Measurements from ENCODE around the gene WAPL. TPM values are rescaled to one million over a fixed set of nuclear protein-coding genes. Genes with fewer than 3 reads are reported as not detected.
A peak's percentile ranks its signal among the peaks of the same experiment; 100 is the strongest.

The WAPL gene
- total RNA-seq, 1 experiment from 2014 or later = 32.1 TPM

DNA sequence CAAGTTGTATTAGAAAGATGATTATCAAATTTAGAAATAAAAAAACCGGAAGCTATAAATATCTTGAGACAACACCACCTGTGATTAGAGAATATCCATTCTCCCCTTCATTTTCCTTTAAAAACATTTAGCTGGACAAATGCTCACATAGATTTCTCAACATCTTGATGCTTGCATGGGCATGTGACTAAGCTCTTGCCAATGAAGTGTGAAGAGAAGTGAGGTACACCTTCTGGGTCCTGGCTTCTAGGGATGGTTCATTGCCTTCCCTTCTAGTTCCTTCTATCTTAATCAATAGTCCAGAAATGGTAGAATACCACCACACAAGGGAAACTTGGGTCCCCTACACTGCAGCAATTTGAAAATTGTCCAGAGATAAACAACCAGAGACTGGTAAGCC, 41.0 kb downstream of the WAPL start:
- DNase-seq (ENCODE audit: low read depth) = no peak

DNA sequence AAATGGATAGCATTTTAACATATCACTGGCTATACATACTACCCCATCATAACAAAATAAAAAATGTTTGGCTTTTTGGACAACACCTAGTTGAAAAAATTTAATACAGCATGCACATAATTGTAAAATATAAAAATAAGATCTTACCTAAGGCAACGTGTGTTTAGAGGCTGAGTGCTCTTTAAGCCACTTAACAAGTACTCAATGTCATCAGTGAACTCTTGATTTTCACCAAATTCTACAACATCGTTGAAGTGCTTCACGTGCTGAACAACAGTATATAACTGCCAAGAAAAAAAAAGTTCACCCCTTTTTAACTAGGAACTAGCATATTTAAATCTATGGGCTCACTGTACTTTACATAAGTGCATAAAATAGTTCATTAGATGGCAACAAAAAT, 49.5 kb downstream of the WAPL start:
- no peak for DNase-seq (ENCODE audit: low read depth)

DNA sequence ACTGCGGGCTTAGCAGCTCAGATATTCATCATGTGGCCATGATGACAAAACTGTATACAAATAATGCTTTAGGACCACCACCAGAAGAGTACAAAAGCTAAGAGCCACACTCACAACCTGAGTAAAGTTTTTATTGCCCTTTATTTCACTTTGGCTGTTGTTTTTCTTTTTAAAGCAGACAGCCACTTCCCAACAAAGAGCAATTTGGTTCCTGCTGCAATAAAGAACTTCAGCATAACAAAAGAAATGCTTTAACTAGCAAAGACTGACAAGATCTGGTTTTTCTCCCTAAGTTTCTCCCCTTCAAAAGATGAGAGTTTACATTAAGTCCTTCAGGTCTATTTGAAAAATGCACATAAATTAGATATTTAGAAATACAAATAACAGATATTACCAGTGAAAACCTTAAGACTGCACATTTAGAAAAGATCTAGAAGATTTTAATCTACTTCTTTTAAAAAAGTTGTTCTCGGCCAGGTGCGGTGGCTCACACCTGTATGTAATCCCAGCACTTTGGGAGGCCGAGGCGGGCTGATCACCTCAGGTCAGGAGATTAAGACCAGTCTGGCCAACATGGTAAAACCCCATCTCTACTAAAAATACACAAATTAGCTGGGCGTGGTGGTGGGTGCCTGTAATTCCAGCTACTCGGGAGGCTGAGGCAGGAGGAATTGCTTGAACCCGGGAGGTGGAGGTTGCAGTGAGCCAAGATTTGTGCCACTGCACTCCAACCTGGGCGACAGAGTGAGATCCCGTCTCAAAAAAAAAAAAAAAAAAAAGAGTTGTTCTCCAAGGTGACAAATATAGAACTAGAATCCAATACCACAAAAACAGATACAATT, 59.4 kb downstream of the WAPL start:
- DNase-seq (ENCODE audit: low read depth) = no peak

DNA sequence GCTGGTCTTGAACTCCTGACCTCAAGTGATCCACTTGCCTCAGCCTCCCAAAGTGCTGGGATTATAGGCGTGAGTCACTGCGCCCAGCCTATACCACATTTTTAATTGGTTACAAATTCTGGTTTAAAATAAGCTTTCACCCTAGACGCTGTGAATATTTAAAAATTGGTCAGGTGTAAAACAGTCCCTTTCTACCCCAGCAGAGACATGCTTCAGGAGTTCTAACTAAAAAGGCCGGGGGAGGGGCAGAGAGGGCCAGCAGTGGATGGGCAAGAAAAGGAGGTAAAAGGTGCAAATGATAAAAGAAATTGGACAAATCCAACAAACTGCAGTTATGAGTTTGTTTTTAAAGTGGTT, 70.0 kb downstream of the WAPL start:
- no peak for DNase-seq (ENCODE audit: low read depth)

DNA sequence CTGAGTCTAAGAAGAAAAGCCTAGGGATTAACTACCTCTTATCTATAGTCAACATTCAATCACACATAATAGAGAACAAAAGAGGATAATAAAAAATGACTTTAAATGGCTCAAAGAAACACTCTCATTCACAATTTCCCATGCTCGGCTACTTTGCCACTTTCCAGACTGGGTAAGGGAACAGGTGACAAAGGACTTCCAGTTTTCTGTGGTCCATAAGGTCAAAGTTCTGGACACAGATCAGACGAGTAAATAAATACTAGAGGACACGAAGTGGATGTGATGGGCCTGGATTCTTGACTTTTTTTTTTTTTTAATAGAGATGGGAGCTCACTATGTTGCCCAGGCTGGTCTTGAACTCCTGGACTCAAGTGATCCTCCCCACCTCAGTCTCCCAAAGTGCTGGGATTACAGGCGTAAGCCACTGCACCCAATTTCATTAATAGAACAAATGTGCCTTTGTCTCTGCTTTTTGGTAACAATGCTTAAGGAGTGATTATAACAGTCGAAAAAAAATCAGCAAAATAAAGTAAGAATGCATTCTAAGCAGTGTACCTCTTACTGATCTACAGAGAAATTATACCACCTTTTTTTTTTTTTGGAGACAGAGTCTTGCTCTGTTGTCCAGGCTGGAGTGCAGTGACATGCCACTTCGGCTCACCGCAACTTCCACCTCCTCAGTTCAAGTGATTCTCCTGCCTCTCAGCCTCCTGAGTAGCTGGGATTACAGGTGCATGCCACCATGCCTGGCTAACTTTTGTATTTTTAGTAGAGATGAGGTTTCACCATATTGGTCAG, 70.6 kb downstream of the WAPL start:
- DNase-seq (ENCODE audit: low read depth) = no peak

DNA sequence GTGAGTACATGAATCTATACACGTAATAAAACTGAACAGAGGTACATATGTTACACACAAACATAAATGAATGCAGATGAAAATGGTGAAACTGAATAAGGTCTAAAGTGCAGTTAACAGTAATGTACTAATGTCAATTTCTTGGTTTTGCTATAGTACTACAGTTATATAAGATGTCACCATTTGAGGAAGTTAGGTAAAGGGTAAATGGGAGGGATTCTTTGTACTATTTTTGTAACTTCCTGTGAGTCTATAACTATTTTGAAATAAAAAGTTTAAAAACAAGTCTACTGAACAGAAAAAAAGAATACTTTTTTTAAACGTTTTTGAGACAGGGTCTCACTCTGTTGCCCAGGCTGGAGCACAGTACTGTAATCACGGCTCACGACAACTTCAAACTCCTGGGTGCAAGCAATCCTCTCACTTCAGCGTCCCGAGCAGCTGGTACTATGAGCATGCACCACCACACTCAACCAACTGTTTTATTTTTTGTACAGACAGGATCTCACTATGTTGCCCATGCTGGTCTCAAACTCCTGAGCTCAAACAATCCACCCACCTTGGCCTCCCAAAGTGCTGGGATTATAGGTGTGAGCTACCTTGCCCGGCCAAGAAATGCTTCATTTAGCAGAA, 71.5 kb downstream of the WAPL start:
- no peak for DNase-seq (ENCODE audit: low read depth)

DNA sequence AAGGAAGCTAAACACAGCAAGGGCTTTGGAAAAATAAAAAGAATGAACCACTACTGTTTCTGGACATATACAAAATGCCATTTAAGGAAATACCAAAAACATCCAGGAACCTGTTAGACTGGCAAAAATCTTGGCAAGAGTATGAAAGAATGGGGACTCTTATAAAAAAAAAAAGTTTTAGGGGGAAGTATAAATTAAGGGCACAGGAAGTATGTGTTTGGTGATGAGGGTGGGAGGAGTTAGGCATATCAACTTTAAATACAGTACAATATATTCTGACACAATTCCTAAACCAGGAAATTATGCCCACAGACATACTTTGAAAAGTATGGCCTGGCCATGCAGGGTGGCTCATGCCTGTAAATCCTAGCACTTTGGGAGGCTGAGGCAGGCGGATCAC, 74.2 kb downstream of the WAPL start:
- no peak for DNase-seq (ENCODE audit: low read depth)

DNA sequence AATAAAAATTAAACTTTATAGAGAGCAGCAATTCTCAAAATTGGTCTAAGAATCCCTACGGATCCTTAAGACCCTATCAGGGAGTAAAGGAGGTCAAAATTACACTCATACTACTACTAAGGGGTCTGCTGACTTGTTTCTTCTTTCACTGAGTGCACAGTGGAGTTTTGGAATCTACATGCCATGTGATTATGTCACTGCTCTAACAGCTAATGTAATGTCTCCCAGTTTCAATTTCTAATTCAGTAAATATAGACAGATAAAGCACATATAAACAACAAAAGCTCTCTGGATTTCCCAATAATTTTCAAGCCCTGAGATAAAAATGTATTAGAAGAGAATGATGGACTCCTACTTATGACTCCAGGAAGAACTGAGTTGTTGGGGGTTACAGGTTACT, 74.6 kb downstream of the WAPL start:
- no peak for DNase-seq (ENCODE audit: low read depth)

DNA sequence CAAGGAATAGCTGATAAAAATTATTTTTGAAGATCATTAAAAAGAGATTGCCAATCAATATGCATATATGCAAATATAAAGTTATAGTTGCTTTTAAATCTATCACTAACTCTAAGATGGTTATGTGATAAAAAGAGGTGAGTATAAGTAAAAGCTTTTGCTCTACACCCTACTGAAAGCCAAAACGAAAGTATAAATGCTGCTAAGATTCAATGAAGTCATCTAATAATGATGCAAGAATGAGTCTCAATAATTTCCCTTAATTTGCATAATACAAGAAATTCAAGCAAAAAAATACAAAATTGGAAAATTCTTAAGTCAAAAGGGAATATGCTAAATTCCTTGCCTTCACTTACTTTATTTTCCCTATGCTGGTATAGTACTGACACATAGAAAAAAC, 75.2 kb downstream of the WAPL start:
- no peak for DNase-seq (ENCODE audit: low read depth)

DNA sequence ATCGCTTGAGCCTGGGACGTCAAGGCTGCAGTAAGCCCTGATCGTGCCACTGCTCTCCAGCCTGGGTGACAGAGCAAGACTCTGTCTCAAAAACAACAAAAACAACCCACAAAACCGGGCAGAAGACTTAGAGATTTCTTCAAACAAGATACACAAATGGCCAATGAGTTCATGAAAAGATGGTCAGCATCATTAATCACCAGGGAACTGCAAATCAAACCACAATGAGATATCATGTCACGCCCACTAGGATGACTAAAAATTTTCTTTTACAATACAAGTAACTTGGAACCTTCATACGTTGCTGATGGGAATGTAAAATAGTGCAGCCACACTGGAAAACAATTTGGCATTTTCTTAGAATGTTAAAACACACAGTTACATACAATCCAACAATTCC, 77.7 kb downstream of the WAPL start:
- no peak for DNase-seq (ENCODE audit: low read depth)

DNA sequence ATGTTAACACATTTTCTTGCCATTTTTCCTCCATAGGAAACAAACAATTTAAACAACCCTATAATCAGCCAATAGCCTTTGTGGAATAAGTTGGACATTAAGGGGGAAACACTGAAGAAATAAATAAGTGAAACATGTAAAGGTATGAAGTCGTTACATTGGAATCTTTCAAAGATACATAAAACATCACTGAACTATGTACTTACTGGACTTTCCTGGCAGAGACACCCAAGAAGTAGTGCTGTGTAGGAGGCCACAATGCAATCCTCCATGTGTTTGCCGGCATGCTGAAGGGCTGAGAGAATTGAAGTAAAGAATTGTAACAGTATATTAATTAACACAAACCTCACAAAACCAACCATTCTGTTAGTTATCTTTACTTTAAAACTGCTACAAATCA, 78.5 kb downstream of the WAPL start:
- DNase-seq (ENCODE audit: low read depth) = no peak

DNA sequence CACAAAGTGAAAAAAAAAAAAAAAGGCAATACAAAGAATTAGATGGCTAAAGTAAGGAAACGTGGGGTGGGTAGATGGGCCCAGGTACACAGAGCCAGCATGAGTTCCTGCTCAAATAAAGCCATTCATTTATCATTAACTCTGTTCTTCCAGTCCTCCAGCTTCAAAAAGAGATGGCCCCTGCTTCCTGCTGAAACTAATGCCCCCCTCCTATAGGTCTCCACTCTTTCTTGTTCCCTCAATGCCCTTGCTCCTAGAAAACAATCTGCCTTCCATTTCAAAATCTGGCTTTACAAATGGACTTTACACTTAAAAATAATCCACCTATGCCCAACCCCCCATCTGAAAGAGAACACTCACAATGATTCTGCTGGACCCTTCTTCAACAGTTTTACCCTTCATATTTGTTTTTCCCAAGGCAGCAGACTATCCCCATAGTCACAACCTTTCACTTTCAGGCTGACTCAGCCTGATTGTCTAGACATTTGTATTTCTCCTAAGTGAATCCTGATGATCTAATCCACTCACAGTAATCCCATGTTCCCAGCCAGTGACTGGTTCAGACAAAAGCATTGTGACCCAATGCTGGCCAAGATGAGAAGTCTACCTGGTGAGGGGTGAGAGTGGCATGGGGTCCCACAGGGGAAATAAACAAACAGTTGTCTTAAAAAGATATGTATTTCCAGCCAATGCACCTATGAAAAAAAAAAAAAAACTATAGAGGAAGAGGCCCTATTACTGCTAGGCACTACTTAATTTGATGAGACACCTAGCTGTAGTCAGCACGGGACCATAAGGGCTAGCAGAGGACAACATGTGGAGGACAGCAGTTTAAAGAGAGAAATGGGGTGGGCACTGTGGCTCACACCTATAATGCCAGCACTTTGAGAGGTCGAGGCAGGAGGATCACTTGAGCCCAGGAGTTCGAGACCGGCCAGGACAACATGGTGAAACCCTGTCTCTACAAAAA, 80.4 kb downstream of the WAPL start:
- DNase-seq (ENCODE audit: low read depth) = peak; percentile 74

DNA sequence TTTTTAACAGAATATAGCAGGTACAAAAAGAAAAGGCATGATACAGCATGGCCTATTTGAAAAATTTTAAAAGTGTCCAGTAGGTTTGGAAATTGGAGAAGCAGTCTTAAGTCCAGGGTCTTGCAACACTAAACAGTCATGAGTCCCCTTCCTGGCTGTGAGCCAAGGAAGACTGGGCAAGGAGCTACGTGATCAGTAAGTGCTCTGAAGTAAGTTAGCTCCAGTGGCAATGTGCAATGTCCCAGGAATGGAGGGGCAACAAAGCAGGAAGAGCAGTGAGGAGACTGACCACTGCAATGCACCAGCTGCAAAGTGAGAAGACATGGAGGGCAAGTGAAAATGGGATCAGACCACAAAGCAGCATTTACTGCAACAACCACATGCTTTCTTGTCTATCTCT, 82.0 kb downstream of the WAPL start:
- peak; percentile 67 for DNase-seq (ENCODE audit: low read depth)

DNA sequence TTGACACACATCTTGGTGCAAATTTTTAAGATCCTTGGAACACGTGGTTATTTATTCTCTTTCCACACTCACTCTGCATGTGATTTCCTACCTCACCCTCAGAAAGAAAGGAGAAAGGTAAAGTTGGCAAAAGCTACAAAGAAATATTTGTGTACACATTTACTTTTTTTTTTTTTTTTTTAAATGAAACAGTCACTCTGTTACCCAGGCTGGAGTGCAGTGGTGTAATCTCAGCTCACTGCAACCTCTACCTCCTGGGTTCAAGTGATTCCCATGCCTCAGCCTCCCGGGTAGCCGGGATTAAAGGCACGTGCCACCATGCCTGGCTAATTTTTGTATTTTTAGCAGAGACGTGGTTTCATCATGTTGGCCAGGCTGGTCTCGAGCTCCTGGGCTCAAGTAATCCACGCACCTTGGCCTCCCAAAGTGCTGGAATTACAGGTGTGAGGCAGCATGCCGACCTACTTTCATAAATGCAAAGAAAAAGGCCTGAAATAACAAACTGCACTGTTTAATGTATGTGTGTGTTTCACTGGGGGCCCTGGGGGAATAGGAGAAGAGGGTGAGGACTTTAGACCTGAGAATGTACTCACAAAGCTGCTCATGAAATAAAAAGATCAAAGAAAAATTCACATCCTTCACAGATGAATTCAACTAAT, 83.4 kb downstream of the WAPL start:
- no peak for DNase-seq (ENCODE audit: low read depth)

DNA sequence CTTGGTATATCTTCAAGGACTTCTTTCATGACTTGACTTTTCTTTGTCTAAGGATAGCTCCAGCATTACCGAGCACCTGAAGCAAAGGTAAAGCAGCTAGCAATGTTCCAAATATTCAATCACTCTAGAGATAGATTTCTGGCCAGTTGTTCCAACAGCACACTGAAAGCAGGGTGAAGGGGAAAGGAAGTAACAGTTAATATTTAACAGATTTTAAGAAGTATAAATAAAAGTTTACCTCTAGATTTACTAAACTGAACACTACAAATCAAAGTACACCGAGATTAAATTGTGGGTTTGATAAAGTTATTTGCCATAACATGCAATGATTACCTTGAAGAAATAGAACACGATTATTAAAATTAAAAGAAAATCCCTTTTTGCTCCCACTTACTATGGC, 84.1 kb downstream of the WAPL start:
- DNase-seq (ENCODE audit: low read depth) = no peak

DNA sequence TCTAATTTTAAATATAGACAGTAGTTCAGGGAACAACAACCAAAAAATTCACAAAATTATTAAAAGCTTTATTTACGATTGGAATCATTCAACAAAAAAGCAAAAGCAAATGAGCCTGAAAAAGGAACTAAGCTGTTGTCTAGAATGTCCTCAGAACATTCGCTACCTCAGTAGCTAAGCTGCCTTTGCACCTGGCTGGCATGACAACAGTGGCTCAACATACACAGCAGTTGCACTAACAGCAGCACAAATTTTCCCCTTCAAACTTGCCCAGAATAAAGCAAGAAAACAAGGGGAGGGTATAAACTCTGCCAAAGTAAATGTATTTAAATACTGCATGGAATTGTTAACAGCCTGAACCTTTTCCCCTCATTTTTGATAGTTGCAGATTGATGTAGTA, 84.6 kb downstream of the WAPL start:
- no peak for DNase-seq (ENCODE audit: low read depth)

DNA sequence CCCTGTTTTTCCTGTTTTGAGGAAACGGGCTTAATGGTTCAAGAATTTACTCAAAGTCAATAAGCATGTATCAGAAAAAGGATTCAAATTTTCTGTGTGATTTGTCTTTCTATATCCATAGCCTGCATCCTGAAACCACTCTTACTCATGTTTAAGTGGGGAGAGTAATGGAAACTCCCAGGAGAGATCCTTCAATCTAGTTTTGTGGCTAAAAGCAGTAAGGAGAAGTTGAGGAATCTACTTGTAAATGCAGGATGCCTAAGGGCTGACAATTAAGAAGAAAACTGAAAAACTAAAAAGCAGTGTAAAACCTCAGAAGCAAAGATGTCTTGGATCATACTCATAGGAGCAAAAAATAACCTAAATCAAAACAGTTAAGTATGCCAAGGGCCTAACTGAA, 86.9 kb downstream of the WAPL start:
- no peak for DNase-seq (ENCODE audit: low read depth)

DNA sequence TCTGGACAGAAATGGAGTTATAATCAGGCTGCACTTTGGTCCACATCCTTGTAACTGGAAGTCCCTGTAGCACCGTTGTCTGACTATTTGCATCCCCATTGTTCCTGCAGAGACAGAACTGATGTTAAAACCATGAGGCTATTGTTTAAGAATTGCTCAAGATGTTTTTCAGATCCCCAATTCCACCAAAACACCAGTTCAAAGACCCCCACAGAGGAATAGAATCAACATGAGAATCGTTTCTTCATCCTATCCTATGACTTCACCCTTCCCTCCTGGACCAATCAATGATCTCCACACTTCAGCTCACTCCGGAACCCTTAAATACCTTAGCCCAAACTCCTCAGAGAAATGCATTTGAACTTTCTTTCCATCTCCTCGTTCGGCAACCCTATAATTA, 97.9 kb downstream of the WAPL start:
- DNase-seq (ENCODE audit: low read depth) = no peak

DNA sequence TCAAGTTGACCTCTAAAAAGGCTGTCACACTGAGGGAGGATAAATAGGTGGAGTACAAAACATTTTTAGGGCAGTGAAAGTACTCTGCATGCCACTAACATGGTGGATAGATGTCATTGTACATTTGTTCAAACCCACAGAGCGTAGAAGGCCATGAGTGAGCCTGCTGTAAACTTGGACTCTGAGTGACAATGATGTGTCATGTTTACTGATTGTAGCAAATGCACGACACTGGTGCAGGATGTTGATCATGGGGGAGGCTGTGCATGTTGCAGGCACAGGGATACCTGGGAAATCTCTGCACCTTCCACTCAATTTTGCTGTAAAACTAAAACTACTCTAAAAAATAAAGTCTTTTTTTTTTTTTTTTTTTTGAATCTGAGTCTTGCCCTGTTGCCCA, 102.5 kb downstream of the WAPL start:
- DNase-seq (ENCODE audit: low read depth) = no peak

DNA sequence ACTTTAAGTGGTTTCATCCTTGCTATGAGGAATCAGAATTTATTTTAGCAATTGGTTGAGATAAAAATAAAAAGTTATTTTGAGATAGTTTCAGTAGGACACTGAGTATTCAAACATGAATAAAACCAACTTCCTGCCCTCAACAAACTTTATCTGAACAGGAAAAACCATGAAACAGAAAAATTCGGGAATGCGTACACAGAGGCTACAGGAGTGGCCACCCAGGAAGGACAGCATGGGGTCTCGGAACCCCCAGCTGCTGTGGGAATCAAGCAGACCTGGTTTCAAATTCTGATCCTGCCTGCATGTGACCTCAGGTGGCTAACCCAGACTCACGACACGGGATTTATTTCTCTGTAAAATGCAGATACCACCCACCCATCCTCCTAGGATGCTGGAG, 106.0 kb downstream of the WAPL start:
- DNase-seq (ENCODE audit: low read depth) = no peak

DNA sequence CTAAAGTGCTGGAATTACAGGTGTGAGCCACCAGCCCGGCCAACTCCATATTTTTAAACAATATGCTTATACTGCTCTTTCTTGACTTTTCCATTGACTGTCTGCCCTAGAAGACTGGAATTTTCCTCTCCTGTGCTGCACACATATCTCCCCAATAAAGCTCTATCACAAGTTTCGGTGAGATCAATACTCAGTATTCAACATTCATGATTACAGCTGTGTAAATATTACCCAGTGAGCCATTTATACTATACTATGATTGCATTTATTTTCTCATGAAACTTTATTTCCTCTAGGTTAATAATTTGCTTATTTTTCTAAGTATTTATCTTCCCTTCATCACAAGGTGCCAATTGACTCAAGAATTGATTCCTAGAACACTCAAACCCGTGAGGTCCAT, 106.5 kb downstream of the WAPL start:
- no peak for DNase-seq (ENCODE audit: low read depth)
